Activated CD4-positive, CD25-positive, alpha-beta regulatory T cell treated with anti-CD3 and anti-CD28 coated beads, Interleukin-2, amount 50 U/mL, for 24 hours (primary cell): ENCODE measurements around the gene VPS36.
"Not testable (repeated sequence)": the region's sequence is repeated elsewhere in the genome, so short reads cannot be mapped to it uniquely, and the experiment has no call there.

ENCODE experiments used
- ATAC-seq, 2 donors: fragments of 150-1000 bp; cut with Tn5 transposase; one replicate each; pipeline ENCODE4 v1.10.0; 2021; ENCODE audit warnings: mild to moderate bottlenecking in 1 of 2, moderate library complexity in 1 of 2

VPS36 gene

DNA sequence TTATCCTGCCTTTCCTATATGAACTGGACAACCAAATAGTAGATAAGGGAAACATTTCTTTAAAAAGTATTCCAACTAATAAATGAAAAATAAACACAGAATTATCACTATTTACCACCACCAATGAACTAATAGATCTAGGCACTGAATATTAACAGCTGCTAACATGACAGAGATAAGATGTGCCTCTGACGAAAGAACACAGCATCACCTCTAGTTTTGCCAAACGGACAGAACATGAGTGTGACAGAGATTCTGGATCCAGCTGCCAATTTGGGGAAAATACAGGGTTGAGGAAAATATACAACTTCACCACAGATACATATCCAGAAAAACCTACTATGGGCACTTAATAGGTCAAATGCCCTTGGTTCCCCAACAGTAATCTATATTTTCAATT lies 18.0 kb downstream of the VPS36 start:
- no peak for ATAC-seq

DNA sequence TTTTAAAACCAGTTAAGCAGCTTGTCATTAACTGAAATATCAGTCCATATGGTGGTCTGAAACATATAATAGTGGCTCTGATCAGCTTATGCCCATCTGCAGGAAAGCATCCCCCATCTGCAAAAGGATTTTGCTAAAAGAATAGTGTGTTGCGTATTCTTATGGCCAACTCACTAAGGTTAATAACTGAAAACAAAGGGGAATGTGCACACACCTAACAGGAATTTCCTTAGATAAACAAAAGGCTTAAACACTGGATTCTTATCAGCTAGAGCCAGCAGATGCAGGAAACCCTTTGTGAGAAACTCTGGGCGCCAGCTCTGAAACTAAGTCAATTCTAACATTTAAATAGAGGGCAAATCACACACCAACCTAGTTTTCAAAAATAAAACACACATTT lies 22.1 kb downstream of the VPS36 start:
- no peak for ATAC-seq

- no peak for ATAC-seq
These were observed 29.2 kb downstream of the VPS36 start for GRCh38 chr13:52421216-52421615.

- ATAC-seq: no peak
These were observed 31.4 kb downstream of the VPS36 start for GRCh38 chr13:52419080-52419479.

GRCh38 chr13:52414963-52415362 lies 35.5 kb downstream of the VPS36 start:
- ATAC-seq: no peak

DNA sequence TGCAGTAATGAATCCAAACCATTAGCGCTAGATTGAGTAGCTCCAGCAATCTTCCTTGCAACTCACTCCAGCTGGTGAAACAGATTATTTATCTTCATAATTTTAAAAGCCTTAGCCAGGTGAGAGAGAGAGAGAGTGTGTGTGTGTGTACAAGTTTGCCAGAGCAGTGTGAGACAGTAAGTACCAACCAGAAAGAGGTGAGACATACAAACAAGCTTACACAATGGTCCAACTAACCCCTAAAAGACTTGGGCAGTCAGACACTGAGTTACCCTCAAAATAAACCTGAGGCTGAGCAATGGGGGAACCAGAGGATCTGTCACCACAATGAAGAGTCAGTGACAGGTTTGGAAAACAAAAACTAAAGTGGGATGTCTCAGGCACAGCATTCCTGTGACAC lies 36.4 kb downstream of the VPS36 start:
- no peak for ATAC-seq

- ATAC-seq: no peak
These were observed 38.3 kb downstream of the VPS36 start for GRCh38 chr13:52412128-52412527.

GRCh38 chr13:52411629-52412028 lies 38.8 kb downstream of the VPS36 start:
- ATAC-seq: peak in 1 of 2 donors; percentile 48

GRCh38 chr13:52408071-52408658 lies 42.3 kb downstream of the VPS36 start:
- ATAC-seq: not testable (repeated sequence)

DNA sequence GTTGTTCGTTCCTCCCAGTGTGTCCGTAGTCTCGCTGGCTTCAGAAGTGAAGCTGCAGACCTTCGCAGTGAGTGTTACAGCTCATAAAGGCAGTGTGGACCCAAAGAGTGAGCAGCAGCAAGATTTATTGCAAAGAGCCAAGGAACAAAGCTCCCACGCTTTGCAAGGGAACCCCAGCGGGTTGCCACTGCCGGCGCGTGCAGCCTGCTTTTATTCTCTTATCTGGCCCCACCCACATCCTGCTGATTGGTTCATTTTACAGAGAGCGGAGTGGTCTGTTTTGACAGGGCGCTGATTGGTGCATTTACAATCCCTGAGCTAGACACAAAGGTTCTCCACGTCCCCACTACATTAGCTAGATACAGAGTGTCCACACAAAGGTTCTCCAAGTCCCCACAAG lies 43.0 kb downstream of the VPS36 start:
- not testable (repeated sequence) for ATAC-seq

GRCh38 chr13:52406629-52407028 lies 43.8 kb downstream of the VPS36 start:
- no peak for ATAC-seq

DNA sequence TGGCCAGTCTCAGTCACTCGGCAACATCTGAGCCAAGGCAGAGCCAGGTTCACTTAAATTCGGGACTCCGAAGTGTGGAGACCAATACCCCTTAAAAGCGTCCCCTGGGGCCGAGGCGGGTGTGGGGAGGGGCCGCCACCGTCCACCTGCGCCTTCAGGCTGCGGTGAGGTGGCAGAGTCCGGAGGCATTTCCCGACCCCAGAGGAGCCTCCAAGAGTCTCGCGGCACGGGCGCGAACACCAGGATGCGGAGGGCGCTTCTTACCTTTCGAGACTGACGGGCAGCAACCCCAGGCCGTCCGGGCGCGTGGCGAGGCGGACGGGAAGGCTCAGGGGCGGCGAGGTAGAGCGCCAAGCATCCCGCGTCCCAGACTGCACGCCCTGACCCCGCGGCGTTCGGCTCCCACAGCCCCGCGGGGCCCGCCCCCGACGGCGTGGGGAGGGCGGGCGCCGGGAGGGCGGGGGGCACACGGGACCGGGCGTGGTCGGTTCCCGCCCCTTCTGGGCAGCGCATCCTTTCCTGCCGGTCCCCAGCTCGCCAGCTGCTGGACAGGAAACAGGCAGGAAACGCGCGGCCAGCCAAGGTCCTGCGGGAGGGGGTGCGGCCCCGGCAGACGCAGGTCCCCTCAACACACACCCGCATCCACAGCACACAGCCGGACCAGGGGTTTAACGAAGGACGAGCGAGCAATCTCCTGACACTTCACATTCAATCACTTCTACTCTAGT lies 44.5 kb downstream of the VPS36 start, which contains the start of gene THSD1:
Gene THSD1, minus strand, starts transcription at position 406 of the 728 bp plus-strand sequence. CDS start 3,572 bp downstream, outside the sequence.
- ATAC-seq: peak; percentile 38 to 53

GRCh38 chr13:52405369-52405766 lies 45.1 kb downstream of the VPS36 start:
- no peak for ATAC-seq

GRCh38 chr13:52399708-52400107 lies 50.7 kb downstream of the VPS36 start:
- no peak for ATAC-seq

GRCh38 chr13:52399046-52399445 lies 51.4 kb downstream of the VPS36 start:
- ATAC-seq: no peak

DNA sequence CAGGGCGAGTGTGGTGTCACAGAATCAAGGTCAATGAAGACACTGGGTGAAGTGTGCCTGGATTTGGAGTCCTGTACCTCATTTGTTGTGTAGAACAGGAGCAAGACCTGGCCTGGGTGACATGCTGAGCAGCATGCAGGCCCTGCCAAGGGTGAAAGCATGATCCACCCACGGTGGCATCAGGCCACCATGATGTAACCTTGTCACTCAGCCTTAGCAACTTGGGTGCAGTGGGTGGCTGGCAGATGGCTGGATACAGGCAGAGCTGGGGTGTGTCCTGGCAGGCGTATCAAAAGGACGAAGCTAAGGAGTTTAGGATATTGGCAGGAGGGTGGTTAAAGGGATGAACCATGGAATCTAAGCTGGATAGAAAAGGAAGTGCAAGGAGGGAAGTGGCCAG lies 54.7 kb downstream of the VPS36 start:
- no peak for ATAC-seq

DNA sequence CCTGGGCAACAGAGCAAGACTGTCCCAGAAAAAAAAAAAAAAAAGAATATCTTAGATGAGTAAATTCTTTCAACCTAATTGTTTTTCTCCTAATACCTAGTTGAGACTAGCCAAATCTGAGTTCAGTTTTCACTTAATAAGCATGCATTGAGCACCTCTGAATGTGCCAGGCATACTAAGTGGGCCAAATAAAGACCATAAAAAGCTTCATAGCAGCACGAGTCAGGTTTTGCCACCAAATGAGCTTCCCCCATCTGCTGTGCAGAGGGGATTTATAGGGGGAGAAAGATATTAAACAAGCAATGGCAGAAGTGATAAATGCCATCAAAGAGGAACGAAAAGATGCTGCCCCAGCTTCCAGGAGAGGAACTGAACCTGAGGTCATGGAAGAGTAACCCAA lies 55.8 kb downstream of the VPS36 start:
- ATAC-seq: no peak

- ATAC-seq: no peak
These were observed 56.7 kb downstream of the VPS36 start for GRCh38 chr13:52393572-52394357.

DNA sequence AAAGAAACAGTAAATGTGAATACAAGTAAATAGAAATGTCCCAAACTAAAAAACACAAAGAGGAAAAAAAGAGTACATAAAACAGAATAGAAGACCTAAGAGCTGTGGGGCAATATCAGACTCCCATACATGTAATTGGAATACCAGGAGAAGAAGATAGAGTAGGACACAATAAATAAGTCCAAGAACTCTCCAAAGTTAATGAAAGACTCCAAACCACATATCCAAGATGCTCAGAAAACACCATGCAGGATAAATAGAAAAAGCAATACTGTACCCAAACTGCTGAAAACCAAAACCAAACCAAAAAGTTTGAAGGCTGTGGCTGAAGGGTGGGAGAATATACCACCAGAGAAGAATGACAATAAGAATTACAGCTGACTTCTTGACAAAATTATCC lies 62.7 kb downstream of the VPS36 start:
- no peak for ATAC-seq

GRCh38 chr13:52385870-52386269 lies 64.6 kb downstream of the VPS36 start:
- ATAC-seq: no peak

- no peak for ATAC-seq
These were observed 67.1 kb downstream of the VPS36 start for GRCh38 chr13:52383366-52383765.

DNA sequence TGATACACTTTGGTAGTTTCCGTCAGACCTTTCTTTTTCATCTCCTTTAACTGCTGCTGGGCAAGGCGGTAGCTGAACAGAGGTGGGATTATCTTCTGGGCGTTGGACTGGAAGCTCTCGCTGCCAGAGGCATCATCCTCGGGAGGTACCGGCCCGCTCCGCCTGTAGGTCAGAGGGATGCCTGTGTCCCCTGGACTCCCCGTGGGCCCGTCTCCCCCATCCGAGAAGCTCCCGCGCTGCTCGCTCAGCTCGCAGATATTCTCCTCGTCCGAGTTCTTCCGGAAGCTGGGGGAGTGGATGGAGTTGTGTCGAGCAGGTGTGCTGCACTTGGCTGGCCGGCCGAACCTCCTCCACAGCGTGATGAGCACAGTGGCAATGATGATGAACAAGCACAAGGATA lies 72.1 kb downstream of the VPS36 start:
- no peak for ATAC-seq

GRCh38 chr13:52377898-52378297 lies 72.5 kb downstream of the VPS36 start:
- no peak for ATAC-seq
